ENCODE data around the gene SNRNP200. TPM values are rescaled to one million over a fixed set of nuclear protein-coding genes. Genes with fewer than 3 reads are reported as not detected.

SNRNP200 gene
- total RNA-seq, 2 donors from 2014 or later, result 51.6 to 61.5 TPM

DNA sequence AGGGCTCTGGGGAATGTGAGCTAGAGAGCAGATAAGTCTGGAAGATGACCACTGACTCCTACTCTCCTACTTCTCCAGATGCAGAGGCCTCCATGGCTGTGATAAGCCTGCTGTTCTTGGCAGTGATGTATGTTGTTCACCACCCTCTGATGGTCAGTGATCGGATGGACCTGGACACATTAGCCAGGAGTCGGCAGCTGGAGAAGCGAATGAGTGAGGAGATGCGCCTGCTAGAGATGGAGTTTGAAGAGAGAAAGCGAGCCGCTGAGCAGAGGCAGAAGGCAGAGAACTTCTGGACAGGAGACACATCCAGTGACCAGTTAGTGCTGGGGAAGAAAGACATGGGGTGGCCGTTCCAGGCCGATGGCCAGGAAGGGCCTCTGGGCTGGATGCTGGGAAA lies 21.2 kb upstream of the SNRNP200 start:
- ATAC-seq, result no peak
- no peak for DNase-seq
- intact Hi-C loops (cut with DNase I), result no loop called here

DNA sequence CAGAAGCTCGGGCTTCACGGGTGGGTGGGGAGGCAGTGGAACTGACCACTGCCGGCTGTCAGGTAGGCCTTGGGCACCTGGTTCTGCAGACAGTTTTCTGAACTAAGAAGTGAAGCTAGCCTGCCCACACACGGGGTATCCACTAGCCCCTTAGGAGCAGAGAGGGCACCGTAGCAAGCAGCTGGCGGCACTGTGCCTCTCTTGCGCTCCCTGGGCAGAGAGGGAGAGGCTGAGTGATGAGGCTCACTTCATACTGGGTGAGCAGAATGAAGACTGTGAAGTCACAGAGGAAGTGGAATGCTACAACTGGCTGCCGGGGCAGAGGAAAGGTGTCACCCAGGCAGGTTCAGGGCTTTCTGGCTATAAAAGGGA lies 20.5 kb upstream of the SNRNP200 start:
- DNase-seq (no peak), ATAC-seq (peak; percentile 3 to 28)
- intact Hi-C loops (cut with DNase I), result no loop called here

DNA sequence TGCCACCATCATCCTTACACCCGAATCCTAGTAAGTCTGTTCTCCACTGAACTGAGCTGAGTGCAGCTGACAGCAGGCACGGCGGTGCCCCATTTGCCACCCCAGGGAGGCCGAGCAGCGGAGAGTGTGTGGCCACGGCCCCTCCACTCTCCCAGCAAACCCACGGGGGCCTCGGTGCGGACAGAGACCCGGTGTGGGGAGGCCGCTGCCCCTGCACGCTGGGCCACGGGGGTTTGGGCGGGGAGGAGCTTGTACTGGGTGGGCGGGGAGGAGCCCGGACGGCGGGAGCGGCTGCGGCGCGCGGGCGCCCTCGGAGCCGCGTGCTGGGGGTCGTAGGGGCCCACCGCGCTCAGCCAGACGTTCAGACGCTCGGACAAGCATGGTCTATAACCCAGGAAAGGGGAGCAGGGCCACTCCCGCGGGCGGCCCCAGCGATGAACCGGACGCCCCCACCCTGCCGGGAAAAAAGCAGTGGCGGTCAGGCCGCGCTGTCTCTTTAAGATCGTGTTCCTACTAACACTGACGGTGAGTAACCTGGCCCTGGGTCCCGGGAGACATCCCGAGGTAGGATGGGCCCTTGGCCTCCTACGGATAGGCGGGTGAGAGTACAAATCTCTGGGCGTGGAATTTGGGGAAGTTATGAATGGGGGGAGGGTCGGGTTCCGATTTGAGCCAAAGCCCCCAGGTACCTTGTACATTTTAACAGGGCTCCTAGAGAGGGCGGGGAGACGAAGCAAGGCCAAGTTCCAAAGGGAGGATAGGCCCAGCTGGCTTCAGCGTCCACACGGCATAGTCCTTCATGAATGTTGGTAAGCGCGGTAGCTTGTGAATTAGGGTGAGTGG lies 19.9 kb upstream of the SNRNP200 start, which contains the start of gene ITPRIPL1:
ITPRIPL1 (plus strand) TSS at position 277 of the 843 bp plus-strand sequence; CDS start at position 800, 523 bp downstream.
- intact Hi-C loops (cut with DNase I), result no loop called here
- ATAC-seq, result peak; percentile 28 to 71
- peak; percentile 35 for DNase-seq

DNA sequence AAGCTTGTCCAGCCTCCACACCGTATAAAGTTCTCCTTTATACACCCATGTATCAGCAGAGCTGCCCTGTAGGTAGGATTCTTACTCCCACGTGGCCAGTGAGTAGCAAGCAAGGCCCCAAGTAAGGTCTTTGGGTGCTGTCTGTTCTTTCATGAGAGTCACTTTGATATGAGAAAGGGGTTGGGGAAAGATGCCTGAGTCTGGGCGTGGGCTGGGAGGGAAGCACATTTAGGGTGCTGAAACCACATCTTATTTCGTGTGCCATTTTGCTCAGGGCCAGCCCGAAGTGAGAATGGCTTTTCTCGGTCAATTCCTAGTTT lies 19.3 kb upstream of the SNRNP200 start:
- no peak for ATAC-seq
- intact Hi-C loops (cut with DNase I), result no loop called here

DNA sequence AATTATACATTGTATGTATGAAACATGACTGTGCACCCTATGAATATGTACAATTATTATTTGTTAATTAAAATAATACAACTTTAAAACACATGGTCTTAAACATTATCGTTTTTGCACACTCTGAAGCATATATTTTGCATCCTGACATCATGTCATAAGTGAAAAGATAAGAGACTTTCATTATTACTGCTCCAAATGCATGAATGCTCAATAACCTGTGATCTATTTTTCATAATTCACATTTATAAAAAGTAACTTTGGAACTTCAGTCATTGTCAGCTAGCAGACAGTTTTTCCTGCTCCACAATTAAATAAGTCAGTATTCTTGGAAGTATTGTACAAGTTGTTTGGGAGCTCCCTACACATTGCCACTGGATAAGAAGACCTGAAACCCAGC lies 18.5 kb upstream of the SNRNP200 start:
- DNase-seq (no peak), ATAC-seq (no peak)
- intact Hi-C loops (cut with DNase I), result no loop called here

More for the DNA sequence above, 19.3 kb upstream of the SNRNP200 start:
- no peak for DNase-seq

DNA sequence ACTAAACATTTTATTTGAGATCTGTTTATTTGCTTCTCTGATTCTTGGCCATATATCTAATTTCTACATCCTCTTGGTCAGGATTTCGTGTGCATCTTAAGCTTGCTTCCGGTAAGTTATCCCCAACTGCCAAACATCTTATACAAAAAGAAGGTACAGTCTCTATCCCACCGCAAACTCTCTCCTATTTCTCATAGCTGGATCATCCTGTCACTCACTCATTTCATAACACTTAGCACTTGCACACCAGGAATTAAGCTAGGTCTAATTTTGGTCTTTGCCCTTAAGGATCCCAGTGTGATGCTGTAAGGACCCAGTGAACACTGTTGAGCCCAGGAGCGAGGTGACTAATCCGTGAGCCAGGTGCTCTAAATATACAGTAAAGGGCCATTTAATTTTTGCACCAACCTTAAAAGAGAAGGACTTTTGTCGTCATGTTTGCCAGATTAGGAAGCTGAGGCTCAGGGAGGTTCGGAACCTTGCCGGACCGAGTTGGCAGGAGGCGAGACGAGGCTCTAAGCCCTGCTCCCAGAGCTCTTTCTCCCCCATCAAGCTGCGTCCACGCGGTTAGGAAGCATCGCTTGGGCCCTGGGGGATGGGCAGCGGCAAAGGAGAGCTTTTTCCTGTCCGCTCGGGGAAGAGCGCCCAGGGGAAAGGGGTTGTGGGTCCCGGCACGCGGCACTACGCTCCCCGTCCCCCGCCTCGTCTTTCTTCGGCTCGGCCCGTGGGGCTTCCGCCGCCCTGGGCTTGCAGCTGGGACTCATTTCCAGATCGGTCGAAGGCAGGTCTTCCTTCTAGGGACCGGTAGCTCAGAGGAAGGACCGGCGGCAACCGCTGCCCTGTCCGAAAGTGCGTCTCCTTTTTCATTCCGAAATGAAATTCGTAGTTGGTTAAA lies 15.6 kb upstream of the SNRNP200 start:
- ATAC-seq (peak; percentile 49 to 53), DNase-seq (peak; percentile 53)
- intact Hi-C loops (cut with DNase I), result no loop called here

DNA sequence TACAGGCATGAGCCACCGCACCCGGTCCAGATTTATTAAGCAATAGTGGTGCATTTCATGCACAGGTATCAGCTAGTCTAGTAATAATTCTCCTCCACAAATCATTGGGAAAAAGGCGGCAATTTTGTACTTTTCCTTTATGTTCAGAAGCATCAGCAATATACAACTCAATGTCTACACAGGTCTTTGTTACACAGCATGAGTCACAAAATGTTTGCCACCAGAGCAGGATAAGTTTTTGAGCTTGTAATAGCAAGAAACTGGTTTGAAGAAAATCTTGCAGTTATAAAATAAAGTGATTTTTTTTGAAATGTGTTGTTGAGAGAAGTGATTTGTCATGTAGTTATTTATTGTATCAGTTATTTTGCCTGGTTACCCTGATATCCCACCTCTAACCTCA lies 15.0 kb upstream of the SNRNP200 start:
- intact Hi-C loops (cut with DNase I), result no loop called here
- ATAC-seq (no peak), DNase-seq (no peak)

DNA sequence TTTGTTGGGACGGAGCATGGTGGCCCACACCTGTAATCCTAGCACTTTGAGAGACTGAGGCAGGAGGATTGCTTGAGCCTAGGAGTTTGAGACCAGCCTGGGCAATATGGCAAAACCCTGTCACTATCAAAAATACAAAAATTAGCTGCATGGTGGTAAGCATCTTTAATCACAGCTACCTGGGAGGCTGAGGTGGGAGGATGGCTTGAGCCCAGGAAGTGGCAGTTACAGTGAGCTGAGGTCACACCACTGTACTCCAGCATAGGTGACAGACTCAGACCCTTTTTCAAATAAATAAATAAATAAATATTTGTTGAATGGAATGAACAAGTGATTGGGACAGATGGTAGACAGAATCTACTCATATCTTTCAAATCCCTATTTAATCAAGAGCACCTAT lies 14.1 kb upstream of the SNRNP200 start:
- intact Hi-C loops (cut with DNase I), result no loop called here
- no peak for DNase-seq

DNA sequence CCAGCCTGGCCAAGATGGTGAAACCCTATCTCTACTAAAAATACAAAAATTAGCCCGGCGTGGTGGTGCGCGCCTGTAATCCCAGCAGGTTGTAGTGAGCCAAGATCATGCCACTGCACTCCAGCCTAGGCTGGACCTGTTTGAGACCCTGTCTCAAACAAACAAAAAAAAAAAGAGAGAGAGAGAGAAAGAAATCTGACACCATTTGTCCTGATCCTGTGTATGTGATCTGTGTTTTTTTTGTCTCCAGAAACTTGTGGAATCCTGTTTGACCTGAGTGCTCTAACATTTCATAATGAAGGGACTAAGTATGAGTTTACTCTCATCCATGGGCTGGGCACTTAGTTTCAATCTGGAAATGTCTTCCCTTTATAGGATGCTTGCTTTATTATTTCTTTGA lies 13.4 kb upstream of the SNRNP200 start:
- intact Hi-C loops (cut with DNase I), result no loop called here
- ATAC-seq (no peak), DNase-seq (no peak)

More for the DNA sequence above, 14.1 kb upstream of the SNRNP200 start:
- no peak for ATAC-seq

DNA sequence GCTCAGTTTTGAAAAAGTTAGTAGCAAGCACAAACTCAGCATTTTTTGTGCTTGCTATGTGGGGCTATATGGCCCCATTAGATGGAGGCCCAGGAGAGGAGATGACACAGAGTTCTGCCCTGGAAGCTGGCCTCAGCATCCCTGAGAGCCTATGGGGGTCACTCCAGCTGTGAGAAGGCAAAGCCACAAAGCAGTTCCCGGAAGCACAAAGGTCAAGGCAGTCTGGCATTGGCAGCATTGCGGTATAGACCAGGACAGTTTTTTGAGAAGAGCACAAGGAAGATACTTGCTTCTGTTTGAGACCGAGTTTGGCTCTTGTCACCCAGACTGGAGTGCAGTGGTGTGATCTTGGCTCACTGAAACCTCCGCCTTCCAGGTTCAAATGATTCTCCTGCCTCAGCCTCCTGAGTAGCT lies 12.2 kb upstream of the SNRNP200 start:
- ATAC-seq (no peak), DNase-seq (no peak)
- intact Hi-C loops (cut with DNase I), result no loop called here

DNA sequence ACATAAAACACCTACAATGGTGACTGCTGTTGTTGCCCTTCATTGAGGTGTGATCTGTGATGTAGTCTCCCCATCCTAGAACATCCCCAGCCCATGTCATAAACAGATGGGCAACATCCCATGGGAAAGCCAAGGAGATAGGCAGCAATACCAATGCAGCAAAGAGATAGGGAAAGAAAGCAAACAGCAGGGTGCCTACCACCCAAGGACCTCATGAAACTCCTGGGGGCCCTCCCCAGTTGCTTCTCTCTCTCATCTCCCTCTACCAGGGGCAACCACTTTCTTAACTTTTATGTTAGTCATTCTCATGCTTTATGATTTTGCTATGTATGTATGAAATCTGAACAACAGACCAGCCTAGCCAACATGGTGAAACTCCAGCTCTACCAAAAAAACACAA lies 11.7 kb upstream of the SNRNP200 start:
- intact Hi-C loops (cut with DNase I), result no loop called here
- DNase-seq (no peak), ATAC-seq (no peak)

DNA sequence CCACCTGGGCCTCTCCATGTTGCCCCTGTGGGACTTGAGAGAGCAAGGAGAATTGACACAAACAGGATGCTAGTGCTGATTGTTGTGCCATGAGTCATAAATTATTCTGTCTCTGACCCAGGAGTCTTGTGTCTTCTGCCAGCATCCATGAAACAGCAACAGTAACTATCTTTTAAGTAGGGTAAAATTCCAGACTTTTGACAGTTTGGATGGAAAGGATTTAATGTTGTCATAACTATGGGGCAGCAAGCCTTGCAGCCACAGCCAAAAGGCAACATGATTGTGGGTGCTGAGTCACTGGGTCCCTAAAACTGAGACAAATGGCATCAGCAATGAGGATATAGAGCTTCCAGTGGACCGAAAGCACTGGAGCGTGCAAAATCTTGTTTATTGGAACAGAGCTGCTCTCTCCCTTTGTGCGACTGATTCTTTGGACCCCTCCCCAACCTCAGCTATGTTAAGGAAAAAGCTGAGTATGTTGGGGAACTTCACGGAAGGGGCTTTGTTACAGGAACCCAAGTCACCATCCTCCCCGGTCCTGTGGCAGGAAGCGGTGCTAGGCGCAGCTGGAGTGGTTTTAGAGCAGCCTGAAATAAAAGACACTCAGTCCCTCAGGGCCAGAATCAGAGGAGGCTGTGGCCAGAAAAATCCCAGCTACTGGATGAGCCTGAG lies 10.2 kb upstream of the SNRNP200 start:
- intact Hi-C loops (cut with DNase I), result no loop called here
- DNase-seq (no peak), ATAC-seq (peak in 1 of 2 donors; percentile 8)

DNA sequence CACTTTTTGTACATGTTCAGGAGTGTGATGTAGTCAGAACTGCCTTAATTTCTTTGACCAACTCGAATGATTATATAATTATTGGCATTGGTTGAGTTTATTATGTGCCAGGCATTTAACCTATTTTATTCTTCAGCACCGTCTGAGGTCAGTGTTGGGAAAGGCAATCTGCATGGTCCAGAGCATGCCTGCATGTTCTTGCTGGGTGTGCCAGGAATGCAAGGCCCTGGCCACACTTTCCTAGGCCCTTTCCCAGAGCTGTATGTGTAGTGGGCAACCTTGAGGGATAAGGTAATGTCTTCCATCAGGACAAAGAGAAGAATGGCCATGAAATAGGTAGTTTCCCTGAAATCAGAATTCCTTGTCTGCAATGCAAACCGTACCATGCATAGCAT lies 9.7 kb upstream of the SNRNP200 start:
- intact Hi-C loops (cut with DNase I), result no loop called here
- peak in 1 of 2 donors; percentile 71 for ATAC-seq
- no peak for DNase-seq

DNA sequence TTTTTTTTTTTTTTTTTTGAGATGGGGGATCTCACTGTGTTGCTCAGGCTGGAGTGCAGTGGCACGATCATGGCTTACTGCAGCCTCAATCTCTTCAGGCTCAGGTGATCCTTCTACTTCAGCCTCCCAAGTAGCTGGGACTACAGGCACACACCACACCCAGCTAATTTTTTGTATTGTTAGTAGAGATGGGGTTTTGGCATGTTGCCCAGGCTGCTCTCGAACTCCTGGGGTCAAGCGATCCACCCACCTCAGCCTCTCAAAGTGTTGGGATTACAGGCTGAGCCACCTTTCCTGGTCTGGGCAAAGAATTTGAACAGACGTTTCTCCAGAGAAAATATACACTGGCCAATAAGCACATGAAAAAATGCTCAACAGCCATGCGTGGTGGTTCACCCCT lies 2.9 kb upstream of the SNRNP200 start:
- ATAC-seq, result no peak
- intact Hi-C loops (cut with DNase I), result loop anchor here in 1 of 2 donors (10.0 kb wide), 1 partner anchor 207 kb away; no protein-coding TSS in a partner anchor
- no peak for DNase-seq

DNA sequence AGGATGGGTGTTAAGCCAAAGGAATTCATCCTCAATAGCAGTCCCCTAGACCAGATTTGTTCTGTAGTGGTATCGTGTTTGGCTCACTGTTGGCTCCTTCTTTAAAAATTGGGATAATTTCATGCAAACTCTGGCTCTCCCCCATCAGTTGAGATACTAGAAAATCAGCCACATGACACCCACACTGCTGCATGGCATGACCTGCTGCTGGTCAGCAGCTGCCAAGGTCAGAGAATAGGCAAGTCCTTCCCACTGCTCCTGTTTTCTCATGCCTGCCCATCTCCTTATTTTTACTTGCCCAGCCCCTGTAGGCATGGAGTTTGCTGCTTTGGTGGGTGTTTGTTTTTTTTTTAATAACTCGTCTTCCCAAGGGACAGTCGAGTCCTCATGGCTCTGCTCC lies 1.0 kb upstream of the SNRNP200 start:
- intact Hi-C loops (cut with DNase I), result loop anchor here in 1 of 2 donors (10.0 kb wide), 1 partner anchor 208 kb away; no protein-coding TSS in a partner anchor
- no peak for ATAC-seq
- DNase-seq, result no peak

DNA sequence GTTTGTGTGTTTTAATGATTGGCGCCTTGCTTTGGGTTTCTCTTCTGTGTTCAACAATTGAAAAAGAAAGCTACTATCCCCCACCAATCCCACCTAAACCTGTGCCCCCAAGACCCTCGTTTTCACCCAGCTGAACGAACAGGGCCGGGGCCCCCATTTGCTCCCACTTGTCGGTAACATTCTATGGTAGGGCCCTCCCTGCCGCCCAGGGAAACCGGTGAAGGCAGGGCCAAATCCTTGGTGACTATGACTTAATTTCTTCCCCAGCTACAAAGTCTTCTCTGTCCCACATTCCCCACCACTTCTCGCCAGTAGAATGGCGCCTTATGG lies 598 bp upstream of the SNRNP200 start:
- ATAC-seq (no peak), DNase-seq (no peak)
- intact Hi-C loops (cut with DNase I), result loop anchor here in 1 of 2 donors (10.0 kb wide), 1 partner anchor 209 kb away; no protein-coding TSS in a partner anchor

DNA sequence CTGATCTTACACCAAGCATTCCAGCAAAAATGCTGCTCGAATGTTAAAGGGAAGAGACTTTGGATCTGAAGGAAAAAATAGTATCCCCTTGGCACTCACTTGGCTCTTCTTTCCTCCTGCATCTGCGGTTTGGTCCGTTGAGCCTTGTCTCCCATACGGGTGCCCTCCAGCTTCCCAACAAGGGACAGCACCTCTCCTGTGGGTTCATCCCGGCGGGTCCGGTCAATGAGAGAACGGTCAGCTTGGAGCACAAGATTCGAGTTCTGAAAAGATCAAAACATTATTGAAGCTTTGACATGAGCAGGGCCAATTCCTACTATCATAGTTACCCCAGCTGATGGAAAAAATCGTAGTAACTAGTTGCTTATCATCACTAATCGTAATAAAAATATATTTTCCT lies 740 bp downstream of the SNRNP200 start:
- ATAC-seq (no peak), DNase-seq (no peak)
- intact Hi-C loops (cut with DNase I), result loop anchor here in 1 of 2 donors (10.0 kb wide), 1 partner anchor 210 kb away; no protein-coding TSS in a partner anchor

DNA sequence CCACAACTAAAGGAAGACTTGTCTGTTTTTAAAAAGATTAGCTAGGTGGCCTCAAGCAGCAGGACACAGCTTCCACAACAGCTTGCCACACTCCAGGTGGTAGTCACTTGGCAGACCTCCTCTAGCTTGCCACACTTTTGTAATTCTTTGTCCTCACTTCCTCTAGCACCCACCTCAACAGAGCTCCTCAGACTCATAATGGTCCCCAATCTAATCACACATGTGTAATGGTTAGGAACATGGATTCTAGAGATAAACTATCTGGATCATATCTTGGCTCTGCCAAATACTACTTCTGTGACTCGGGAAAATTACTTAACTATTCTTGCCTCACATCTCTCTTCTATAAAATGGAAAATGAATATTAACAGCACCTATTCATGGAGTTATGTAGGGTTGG lies 3.5 kb downstream of the SNRNP200 start:
- intact Hi-C loops (cut with DNase I), result loop anchor here in 1 of 2 donors (10.0 kb wide), 1 partner anchor 213 kb away; no protein-coding TSS in a partner anchor
- no peak for ATAC-seq
- no peak for DNase-seq

DNA sequence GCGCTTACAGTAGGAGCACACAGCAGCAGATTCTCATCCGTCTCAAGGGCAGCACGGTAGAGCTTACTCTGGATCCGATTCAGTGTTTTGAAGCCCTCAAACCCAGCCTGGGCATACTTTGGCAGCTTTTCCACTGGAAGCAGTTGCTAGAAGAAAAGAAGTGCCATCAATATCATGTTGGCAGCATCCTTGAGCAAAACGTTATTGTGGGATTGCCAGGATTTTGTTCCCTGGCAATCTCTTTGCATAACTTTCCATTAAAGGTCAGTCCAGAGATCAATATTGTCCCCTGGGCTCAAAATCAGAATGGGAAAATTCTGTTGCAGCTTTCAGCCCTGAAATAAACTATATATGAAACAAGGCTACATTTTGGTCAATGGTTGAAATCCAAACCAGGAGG lies 8.4 kb downstream of the SNRNP200 start:
- DNase-seq (no peak), ATAC-seq (no peak)
- intact Hi-C loops (cut with DNase I), result no loop called here

Data from left cardiac atrium (tissue), 4 donors.